ENCODE measurements around the gene CSNK1E.

Gene CSNK1E

DNA sequence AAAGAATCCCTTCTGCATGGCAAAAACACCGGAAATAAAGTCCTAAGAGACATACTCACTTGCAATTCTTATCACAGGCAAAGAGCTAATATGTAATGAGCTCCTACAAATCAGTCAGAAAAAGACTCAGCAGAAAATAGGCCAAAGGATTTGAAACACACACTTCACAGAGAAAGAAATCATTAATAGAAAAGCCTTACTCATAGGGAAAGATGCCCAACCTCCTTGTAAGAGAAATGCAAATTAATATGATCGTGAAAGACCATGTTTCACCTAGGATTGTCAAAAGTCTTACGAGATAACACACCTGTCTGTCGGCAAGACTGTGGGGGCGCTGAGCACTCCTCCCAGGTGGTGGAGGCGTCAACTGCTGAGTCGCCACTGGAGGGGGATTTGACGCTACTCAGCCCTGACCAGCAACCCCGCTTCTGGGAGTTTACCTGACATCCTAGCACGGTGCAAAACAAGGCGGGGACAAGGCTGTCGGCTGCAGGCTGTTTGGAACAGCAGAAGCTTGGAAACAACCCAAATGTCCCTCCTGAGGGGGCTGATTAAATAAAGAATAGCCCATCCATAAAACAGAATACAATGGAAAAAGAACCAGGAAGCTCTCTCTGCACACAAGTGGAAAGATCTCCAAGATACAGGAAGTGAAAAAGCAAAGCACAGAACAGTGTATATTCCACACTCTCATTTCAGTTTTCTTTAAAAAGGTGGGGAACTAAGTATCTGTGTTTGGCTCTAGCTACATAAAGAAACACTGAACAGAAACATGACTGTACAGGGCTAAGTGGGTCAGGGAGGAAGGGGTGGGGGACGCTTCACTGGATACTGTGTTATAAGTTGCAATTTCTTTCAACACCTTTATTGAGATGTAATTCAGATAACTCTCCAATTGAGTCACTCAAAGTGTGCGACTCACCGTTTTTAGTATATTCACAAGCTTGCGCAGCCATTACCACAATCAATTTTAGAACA, 11.5 kb downstream of the CSNK1E start:
- DNase-seq (ENCODE audit: low read depth): no peak

- DNase-seq (ENCODE audit: low read depth): peak; percentile 24
Observed at GRCh38 chr22:38304526-38304925, 12.7 kb downstream of the CSNK1E start.

GRCh38 chr22:38303974-38304373, 13.3 kb downstream of the CSNK1E start:
- peak; percentile 28 for DNase-seq (ENCODE audit: low read depth)

DNA sequence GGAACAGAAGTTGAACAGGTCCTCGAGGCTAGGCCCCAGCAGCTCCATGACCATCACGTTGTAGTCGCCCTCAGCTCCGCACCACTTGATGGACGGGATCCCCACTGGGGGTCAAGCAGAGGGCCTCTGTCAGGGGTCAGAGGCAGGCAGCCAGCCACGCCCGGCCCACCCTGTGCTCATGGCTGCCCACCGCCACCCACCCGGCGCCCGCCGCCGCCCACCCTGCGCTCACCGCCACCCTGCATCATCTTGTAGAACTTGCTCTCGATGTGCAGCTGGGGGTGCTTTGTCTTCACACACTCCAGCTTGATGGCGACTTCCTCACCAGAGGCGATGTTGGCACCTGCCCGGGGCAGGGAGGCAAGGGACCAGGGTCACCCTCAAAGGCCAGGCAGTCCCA, 14.3 kb downstream of the CSNK1E start:
- no peak for DNase-seq (ENCODE audit: low read depth)

GRCh38 chr22:38300946-38301345, 16.3 kb downstream of the CSNK1E start:
- DNase-seq (ENCODE audit: low read depth): no peak

GRCh38 chr22:38300197-38300945, 16.9 kb downstream of the CSNK1E start:
- DNase-seq (ENCODE audit: low read depth): no peak

DNA sequence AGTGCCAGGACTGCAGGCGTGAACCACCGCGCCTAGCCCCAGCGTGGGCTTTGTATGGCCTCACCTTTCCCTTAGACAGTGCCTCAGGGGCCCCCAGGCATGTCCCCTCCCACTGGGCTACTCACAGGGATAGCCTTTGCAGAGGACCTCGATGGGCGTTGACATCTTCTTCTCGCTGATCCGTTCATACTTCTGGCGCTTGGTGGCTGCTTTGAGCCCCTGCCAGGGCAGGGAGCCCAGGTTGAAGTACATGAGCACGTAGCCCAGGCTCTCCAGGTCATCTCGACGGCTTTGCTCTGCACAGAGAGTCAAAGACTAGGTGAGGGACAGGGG, 17.5 kb downstream of the CSNK1E start:
- DNase-seq (ENCODE audit: low read depth): no peak

DNA sequence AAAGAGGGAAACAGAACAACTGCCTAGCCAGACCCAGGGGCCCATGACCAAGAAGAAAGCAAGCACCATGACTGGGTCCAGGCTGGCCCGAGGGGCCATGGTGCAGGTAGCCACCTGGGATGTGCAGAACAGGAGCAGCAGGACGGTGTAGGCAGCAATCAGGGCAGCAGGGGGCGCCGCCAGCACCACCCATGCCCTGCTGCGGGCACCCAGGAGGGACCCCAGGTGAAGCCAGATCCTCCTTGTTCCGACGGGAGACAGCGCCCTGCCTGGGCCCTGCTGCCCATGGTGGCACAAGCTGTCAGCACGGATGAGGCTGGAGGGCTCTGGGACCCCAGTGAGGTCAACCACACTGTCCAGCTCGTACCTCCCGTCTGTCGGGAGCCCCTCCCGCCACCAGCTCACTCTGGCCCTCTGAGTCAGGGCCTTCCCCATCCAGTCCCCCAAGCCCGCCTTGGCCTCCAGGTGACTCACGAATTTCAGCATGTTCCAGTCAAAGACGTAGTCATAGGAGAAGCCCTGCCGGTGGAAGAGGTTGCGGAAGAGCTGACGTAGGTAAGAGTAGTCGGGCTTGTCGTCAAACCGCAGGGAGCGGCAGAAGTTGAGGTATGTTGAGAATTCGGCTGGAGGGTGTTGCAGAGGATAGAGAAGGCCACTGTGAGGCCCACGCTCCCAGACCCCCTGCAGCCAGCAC, 18.8 kb downstream of the CSNK1E start:
- DNase-seq (ENCODE audit: low read depth): peak; percentile 56

DNA sequence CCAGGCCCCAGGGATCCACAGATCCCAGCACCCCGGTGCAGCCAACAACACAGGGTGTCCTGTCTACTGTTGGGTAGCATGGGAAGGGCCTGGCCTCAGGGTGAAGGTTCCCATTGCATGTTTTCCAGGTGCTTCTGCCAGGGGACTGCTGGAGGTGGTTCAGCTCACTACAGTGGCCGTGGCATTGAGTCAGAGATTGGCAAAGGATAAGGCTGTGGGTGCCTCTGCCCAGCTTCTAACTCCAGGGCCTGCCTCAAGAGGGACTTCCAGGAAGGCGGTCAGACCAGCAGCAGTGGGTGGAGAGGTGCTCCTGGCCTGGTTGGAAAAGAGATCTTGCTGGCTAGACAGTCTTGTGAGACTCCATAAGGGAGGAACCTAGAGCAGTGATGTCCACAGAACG, 20.9 kb downstream of the CSNK1E start:
- no peak for DNase-seq (ENCODE audit: low read depth)

DNA sequence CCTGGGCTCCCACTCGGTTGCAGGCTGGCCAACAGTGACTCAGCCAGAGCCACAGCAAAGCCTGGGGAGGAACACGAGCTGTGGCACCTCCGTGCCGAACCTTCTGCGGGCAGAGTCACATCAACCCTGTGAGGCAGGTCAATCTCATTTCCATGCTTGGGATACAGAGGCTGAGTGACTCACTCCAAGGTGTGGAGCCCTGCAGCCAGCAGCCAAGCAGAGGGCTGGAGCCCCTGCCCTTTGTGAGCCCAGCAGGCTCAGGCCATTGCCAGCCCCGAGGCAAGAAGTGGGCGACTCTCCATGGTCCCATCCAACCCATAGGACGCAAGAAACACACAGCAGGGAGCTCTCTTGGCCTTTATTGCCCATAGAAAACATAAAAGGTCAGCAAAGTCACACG, 21.4 kb downstream of the CSNK1E start:
- no peak for DNase-seq (ENCODE audit: low read depth)

- DNase-seq (ENCODE audit: low read depth): no peak
Observed at GRCh38 chr22:38295339-38295738, 21.9 kb downstream of the CSNK1E start.

GRCh38 chr22:38294193-38294592, 23.0 kb downstream of the CSNK1E start:
- DNase-seq (ENCODE audit: low read depth): no peak

- no peak for DNase-seq (ENCODE audit: low read depth)
Observed at GRCh38 chr22:38292694-38293093, 24.5 kb downstream of the CSNK1E start.

- DNase-seq (ENCODE audit: low read depth): no peak
Observed at GRCh38 chr22:38291201-38291777, 25.9 kb downstream of the CSNK1E start.

DNA sequence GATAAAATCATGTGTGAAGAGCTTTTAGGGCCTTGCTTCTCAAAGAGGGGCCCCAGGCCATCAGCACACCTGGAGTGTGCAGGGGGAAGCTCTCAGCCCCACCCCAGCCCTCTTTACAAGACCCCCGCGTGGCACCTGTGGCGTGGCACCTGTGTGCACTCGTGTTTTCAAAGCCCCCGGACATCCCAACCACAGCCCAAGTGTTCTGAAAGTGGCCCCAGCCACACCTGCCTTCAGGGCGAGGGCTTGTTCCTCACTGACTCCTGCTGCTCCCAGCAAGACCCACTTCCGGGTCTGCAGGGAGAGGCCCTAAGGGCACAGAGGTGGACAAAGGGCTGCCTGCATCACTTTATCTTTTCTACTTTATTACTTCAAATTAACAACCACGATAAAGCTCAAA, 26.9 kb downstream of the CSNK1E start:
- DNase-seq (ENCODE audit: low read depth): no peak

- DNase-seq (ENCODE audit: low read depth): no peak
Observed at GRCh38 chr22:38289583-38290082, 27.6 kb downstream of the CSNK1E start.

- DNase-seq (ENCODE audit: low read depth): no peak
Observed at GRCh38 chr22:38286915-38287669, 30.1 kb downstream of the CSNK1E start.

DNA sequence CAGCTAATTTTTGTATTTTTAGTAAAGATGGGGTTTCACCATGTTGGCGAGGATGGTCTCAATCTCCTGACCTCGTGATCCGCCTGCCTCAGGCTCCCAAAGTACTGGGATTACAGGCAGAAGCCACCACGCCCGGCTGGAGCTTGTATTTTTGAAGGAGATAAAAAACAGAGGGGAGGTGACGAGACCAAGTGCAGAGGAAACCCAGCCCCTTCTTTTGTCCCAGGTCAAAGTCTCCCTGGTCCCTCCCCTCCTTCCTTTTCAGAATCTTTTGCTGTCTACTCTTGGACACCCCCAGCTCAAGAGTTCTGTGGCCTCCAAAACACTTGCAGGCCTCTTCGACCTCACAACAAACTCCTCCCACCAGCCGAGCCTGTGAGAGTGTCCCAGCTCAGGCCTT, 32.2 kb downstream of the CSNK1E start:
- no peak for DNase-seq (ENCODE audit: low read depth)

DNA sequence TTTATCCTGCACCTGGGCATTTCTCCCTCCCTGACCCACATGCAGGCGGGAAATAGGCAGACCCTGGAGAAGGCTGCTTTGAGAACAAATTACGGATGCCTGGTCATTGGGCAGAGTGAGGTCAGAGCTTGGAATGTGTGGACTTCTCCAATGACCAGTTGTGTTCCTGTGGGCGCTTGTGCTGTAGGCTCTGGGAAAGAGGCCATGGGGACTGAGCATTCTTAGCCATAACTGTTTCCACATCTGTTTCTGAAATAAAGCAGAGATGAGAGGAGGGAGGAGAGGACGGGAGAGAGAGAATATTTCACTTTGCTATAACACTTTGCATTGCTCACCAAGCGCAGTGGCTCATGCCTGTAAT, 33.2 kb downstream of the CSNK1E start:
- peak; percentile 96 for DNase-seq (ENCODE audit: low read depth)

- DNase-seq (ENCODE audit: low read depth): no peak
Observed at GRCh38 chr22:38282397-38282796, 34.8 kb downstream of the CSNK1E start.

- no peak for DNase-seq (ENCODE audit: low read depth)
Observed at GRCh38 chr22:38276166-38276565, 41.1 kb downstream of the CSNK1E start.

Data from fibroblast of gingiva (primary cell).